Measurements from ENCODE around the gene MYOM1. TPM values are rescaled to one million over a fixed set of nuclear protein-coding genes. Genes with fewer than 3 reads are reported as not detected.
A peak's percentile ranks its signal among the peaks of the same experiment; 100 is the strongest.

Gene MYOM1
- total RNA-seq, 1 experiment from 2014 or later, result 0.92 TPM

DNA sequence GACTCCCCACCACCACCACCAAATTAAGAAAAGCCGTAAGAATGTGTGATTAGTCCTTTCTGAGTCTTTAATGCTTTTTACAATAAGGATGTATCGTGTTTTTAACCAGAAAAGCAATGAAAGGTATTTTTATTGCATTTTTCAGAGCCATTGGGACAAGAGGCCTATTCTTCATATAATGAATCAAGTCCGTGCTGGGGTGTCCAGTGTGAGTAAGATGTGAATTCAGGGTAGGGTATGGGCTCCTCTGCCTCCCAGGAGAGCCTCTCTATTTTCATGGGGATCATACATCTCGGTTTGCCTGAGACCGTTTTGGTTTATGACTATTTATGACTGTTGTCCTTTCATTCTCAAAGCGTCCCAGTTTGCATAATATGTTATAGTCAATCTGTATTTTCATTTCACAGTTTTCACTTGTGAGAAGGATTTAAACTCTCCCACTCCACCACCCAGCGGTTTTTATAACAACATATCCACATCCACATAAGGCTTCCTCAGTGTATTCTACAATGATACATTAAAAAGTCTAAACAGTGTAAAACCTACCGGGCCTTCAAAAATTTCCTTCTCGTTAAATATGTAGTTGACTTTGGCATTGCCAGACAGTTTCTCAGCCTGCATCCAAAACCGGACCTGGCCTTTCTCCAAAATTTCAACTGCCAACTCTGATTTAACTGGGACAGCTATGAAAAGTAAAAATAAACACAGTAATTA lies 126.0 kb downstream of the MYOM1 start:
- Histone ChIP-seq H3K36me3 (ENCODE audit: control insufficient read depth, insufficient read depth, low read length) (no peaks in the 10 kb centered on the region), H3K27me3 (ENCODE audit: control insufficient read depth, insufficient read depth, low read length) (no peaks in the 10 kb centered on the region), H3K4me3 (ENCODE audit: low read depth in 2 of 2, low read length in 2 of 2) (no peak overlapping the region), H3K9me3 (ENCODE audit: control insufficient read depth, insufficient read depth, low read depth, low read length) (no peaks in the 10 kb centered on the region), H3K4me1 (ENCODE audit: control insufficient read depth, insufficient read depth, low read length) (peaks cover 8% of the 10 kb centered on the region; the same call in 1 of the 2 replicates), H3K27ac (ENCODE audit: low read length) (peak overlapping the region; percentile 37; the same call in 1 of the 2 replicates)
- in situ Hi-C loops (cut with HindIII; ENCODE audit: low pct_unique_long_range_greater_than_20kb, low sequenced_read_pairs), result no loop called here
- TF ChIP-seq SIN3A (IDR thresholded peaks at IDR 0.05; ENCODE audit: borderline replicate concordance, insufficient read depth, low read depth, low read length) (no peak), TCF7L2 (IDR thresholded peaks at IDR 0.05; ENCODE audit: low read depth, low read length) (no peak), POLR2AphosphoS5 (IDR thresholded peaks at IDR 0.05; ENCODE audit: low read depth, low read length) (no peak)
- TF ChIP-seq, protein P1, sequence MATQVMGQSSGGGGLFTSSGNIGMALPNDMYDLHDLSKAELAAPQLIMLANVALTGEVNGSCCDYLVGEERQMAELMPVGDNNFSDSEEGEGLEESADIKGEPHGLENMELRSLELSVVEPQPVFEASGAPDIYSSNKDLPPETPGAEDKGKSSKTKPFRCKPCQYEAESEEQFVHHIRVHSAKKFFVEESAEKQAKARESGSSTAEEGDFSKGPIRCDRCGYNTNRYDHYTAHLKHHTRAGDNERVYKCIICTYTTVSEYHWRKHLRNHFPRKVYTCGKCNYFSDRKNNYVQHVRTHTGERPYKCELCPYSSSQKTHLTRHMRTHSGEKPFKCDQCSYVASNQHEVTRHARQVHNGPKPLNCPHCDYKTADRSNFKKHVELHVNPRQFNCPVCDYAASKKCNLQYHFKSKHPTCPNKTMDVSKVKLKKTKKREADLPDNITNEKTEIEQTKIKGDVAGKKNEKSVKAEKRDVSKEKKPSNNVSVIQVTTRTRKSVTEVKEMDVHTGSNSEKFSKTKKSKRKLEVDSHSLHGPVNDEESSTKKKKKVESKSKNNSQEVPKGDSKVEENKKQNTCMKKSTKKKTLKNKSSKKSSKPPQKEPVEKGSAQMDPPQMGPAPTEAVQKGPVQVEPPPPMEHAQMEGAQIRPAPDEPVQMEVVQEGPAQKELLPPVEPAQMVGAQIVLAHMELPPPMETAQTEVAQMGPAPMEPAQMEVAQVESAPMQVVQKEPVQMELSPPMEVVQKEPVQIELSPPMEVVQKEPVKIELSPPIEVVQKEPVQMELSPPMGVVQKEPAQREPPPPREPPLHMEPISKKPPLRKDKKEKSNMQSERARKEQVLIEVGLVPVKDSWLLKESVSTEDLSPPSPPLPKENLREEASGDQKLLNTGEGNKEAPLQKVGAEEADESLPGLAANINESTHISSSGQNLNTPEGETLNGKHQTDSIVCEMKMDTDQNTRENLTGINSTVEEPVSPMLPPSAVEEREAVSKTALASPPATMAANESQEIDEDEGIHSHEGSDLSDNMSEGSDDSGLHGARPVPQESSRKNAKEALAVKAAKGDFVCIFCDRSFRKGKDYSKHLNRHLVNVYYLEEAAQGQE (IDR thresholded peaks at IDR 0.05; ENCODE audit: insufficient read depth in 1 of 2, low read depth in 2 of 2, low read length in 1 of 2), result no peak
- TF ChIP-seq, protein P2, sequence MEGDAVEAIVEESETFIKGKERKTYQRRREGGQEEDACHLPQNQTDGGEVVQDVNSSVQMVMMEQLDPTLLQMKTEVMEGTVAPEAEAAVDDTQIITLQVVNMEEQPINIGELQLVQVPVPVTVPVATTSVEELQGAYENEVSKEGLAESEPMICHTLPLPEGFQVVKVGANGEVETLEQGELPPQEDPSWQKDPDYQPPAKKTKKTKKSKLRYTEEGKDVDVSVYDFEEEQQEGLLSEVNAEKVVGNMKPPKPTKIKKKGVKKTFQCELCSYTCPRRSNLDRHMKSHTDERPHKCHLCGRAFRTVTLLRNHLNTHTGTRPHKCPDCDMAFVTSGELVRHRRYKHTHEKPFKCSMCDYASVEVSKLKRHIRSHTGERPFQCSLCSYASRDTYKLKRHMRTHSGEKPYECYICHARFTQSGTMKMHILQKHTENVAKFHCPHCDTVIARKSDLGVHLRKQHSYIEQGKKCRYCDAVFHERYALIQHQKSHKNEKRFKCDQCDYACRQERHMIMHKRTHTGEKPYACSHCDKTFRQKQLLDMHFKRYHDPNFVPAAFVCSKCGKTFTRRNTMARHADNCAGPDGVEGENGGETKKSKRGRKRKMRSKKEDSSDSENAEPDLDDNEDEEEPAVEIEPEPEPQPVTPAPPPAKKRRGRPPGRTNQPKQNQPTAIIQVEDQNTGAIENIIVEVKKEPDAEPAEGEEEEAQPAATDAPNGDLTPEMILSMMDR (IDR thresholded peaks at IDR 0.05), result no peak
- DNase-seq (ENCODE audit: low read depth, low spot score), result no peak
- intact Hi-C loops (cut with micrococcal nuclease; ENCODE audit: unreplicated experiment), result no loop called here
- ChIA-PET POLR2A (interaction anchor here (0.7 kb wide), 1 partner anchor 314 kb away, joined by 4 read pairs; no protein-coding TSS in a partner anchor), CTCF (no interaction called here)
- no peak for ATAC-seq
- BruUV-seq (replicated peaks), result no TSS peak

DNA sequence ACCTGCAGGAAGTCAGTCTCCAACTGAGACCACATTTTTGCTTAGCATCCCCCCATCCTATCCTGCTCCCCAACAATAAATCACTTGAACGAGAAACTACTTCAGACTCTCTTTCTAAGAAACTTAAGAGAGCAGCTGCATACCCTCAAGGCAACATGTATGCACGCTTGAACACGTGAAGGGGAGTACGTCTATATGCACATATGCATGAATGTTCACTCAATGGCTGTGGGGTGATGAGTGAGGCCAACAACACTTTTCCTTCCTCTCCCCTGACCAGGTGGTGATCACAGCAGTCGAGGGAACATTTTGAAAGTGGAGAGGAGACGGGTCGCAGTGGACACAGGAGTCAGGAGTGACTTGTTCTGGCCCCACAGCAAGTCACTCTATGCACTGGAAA lies 127.0 kb downstream of the MYOM1 start:
- TF ChIP-seq, protein P1 (IDR thresholded peaks at IDR 0.05; ENCODE audit: insufficient read depth in 1 of 2, low read depth in 2 of 2, low read length in 1 of 2), result no peak
- TF ChIP-seq TCF7L2 (IDR thresholded peaks at IDR 0.05; ENCODE audit: low read depth, low read length) (no peak), SIN3A (IDR thresholded peaks at IDR 0.05; ENCODE audit: borderline replicate concordance, insufficient read depth, low read depth, low read length) (no peak), POLR2AphosphoS5 (IDR thresholded peaks at IDR 0.05; ENCODE audit: low read depth, low read length) (no peak)
- TF ChIP-seq, protein P2 (IDR thresholded peaks at IDR 0.05), result no peak
- Histone ChIP-seq H3K9me3 (ENCODE audit: control insufficient read depth, insufficient read depth, low read depth, low read length) (no peaks in the 10 kb centered on the region), H3K36me3 (ENCODE audit: control insufficient read depth, insufficient read depth, low read length) (no peaks in the 10 kb centered on the region), H3K27me3 (ENCODE audit: control insufficient read depth, insufficient read depth, low read length) (no peaks in the 10 kb centered on the region), H3K27ac (ENCODE audit: low read length) (no peak overlapping the region), H3K4me1 (ENCODE audit: control insufficient read depth, insufficient read depth, low read length) (peaks cover 8% of the 10 kb centered on the region; the same call in 1 of the 2 replicates), H3K4me3 (ENCODE audit: low read depth in 2 of 2, low read length in 2 of 2) (no peak overlapping the region)
- POLR2A ChIA-PET, result no interaction called here
- ATAC-seq, result no peak
- intact Hi-C loops (cut with micrococcal nuclease; ENCODE audit: unreplicated experiment), result no loop called here
- no peak for DNase-seq (ENCODE audit: low read depth, low spot score)
- no TSS peak for BruUV-seq (replicated peaks)
- in situ Hi-C loops (cut with HindIII; ENCODE audit: low pct_unique_long_range_greater_than_20kb, low sequenced_read_pairs), result no loop called here
- CTCF ChIA-PET, result no interaction called here
